Kidney capillary endothelial cell (primary cell): ENCODE data around the gene CCDC50.

Source experiments
- DNase-seq: peaks from one replicate; pipeline ENCODE4 v3.0.0-alpha.2; 2018; ENCODE audit warnings: low spot score

The CCDC50 gene

GRCh38 chr3:191428177-191428576 is 99.0 kb downstream of the CCDC50 start:
- DNase-seq: no peak

- no peak for DNase-seq
Observed at GRCh38 chr3:191430103-191430502, 100.9 kb downstream of the CCDC50 start.

GRCh38 chr3:191431160-191431822 is 102.1 kb downstream of the CCDC50 start:
- no peak for DNase-seq

- no peak for DNase-seq
Observed at GRCh38 chr3:191432162-191432561, 103.0 kb downstream of the CCDC50 start.

GRCh38 chr3:191434024-191434423 is 104.8 kb downstream of the CCDC50 start:
- DNase-seq: no peak

GRCh38 chr3:191435981-191436380 is 106.8 kb downstream of the CCDC50 start:
- DNase-seq: no peak

- no peak for DNase-seq
Observed at GRCh38 chr3:191438150-191438814, 109.1 kb downstream of the CCDC50 start.

- no peak for DNase-seq
Observed at GRCh38 chr3:191440532-191440931, 111.3 kb downstream of the CCDC50 start.

GRCh38 chr3:191441687-191442086 is 112.5 kb downstream of the CCDC50 start:
- DNase-seq: no peak

- no peak for DNase-seq
Observed at GRCh38 chr3:191444569-191444968, 115.4 kb downstream of the CCDC50 start.
